ENCODE measurements around the gene PTER.

- TF ChIP-seq POLR2AphosphoS5 (IDR thresholded peaks at IDR 0.05; ENCODE audit: low read depth): no peak
- TF ChIP-seq, protein P1, sequence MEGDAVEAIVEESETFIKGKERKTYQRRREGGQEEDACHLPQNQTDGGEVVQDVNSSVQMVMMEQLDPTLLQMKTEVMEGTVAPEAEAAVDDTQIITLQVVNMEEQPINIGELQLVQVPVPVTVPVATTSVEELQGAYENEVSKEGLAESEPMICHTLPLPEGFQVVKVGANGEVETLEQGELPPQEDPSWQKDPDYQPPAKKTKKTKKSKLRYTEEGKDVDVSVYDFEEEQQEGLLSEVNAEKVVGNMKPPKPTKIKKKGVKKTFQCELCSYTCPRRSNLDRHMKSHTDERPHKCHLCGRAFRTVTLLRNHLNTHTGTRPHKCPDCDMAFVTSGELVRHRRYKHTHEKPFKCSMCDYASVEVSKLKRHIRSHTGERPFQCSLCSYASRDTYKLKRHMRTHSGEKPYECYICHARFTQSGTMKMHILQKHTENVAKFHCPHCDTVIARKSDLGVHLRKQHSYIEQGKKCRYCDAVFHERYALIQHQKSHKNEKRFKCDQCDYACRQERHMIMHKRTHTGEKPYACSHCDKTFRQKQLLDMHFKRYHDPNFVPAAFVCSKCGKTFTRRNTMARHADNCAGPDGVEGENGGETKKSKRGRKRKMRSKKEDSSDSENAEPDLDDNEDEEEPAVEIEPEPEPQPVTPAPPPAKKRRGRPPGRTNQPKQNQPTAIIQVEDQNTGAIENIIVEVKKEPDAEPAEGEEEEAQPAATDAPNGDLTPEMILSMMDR (IDR thresholded peaks at IDR 0.05; ENCODE audit: insufficient read depth, low read length): no peak
- TF ChIP-seq, protein P2, sequence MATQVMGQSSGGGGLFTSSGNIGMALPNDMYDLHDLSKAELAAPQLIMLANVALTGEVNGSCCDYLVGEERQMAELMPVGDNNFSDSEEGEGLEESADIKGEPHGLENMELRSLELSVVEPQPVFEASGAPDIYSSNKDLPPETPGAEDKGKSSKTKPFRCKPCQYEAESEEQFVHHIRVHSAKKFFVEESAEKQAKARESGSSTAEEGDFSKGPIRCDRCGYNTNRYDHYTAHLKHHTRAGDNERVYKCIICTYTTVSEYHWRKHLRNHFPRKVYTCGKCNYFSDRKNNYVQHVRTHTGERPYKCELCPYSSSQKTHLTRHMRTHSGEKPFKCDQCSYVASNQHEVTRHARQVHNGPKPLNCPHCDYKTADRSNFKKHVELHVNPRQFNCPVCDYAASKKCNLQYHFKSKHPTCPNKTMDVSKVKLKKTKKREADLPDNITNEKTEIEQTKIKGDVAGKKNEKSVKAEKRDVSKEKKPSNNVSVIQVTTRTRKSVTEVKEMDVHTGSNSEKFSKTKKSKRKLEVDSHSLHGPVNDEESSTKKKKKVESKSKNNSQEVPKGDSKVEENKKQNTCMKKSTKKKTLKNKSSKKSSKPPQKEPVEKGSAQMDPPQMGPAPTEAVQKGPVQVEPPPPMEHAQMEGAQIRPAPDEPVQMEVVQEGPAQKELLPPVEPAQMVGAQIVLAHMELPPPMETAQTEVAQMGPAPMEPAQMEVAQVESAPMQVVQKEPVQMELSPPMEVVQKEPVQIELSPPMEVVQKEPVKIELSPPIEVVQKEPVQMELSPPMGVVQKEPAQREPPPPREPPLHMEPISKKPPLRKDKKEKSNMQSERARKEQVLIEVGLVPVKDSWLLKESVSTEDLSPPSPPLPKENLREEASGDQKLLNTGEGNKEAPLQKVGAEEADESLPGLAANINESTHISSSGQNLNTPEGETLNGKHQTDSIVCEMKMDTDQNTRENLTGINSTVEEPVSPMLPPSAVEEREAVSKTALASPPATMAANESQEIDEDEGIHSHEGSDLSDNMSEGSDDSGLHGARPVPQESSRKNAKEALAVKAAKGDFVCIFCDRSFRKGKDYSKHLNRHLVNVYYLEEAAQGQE (IDR thresholded peaks at IDR 0.05; ENCODE audit: insufficient replicate concordance, low read depth): no peak
- no peak for TF ChIP-seq GABPA (IDR thresholded peaks at IDR 0.05; ENCODE audit: low read depth)
Measured at GRCh38 chr10:16490511-16490910, 53.7 kb downstream of the PTER start.
